H1 (cell line): ENCODE results near the gene TMEM52B. TPM values are rescaled to one million over a fixed set of nuclear protein-coding genes. Genes with fewer than 3 reads are reported as not detected.

Experiments
- EZH2 ChIP-seq: fragments of 200-600 bp; sonication (generic); IDR thresholded peaks from 2 replicates; pipeline ENCODE4 v1.7.1; 2012; ENCODE audit warnings: low read depth, mild to moderate bottlenecking, moderate library complexity, low read length, inconsistent platforms; ENCODE audit not compliant: severe bottlenecking
- KDM5A ChIP-seq: fragments of 200-600 bp; IDR thresholded peaks from 2 replicates; pipeline ENCODE4 v1.7.1; 2012; ENCODE audit warnings: mild to moderate bottlenecking, low read length, inconsistent platforms, mixed read lengths
- NANOG ChIP-seq: IDR thresholded peaks from 2 replicates; pipeline ENCODE4 v1.6.1; 2011; ENCODE audit warnings: low read length, low read depth, mild to moderate bottlenecking, inconsistent platforms; ENCODE audit not compliant: insufficient read depth, poor library complexity, severe bottlenecking
- POLR2A ChIP-seq, 2 experiments: IDR thresholded peaks; 1 replicate in 1 of 2; 2 replicates in 1 of 2; pipeline ENCODE4 v1.6.1; 2011; ENCODE audit warnings: low read depth in 2 of 2, low read length in 2 of 2, mild to moderate bottlenecking in 2 of 2; ENCODE audit errors: control extremely low read depth in 1 of 2
- SIRT6 ChIP-seq: IDR thresholded peaks from one replicate; pipeline ENCODE4 v1.7.1; 2012; ENCODE audit warnings: low read length, inconsistent platforms
- polyA plus RNA-seq, 7 experiments: library from polyadenylated mRNA; depleted of rRNA in 3 of 7; stranded (reverse) in 5 of 7; unstranded in 2 of 7; fragments of >200 nt in 5 of 7; fragments of 200-250 nt in 2 of 7; gene quantifications; 1 replicate in 5 of 7; 2 replicates in 1 of 7; 4 replicates in 1 of 7; pipeline versions ENCODE4 v1.2.1 to v1.2.3, GENCODE V29; 2011 to 2013; ENCODE audit warnings: missing spikeins in 2 of 7, mixed read lengths in 2 of 7
- total RNA-seq: library from RNA; stranded (reverse); fragmentation: NEBNext Ultra II Directional; extraction: Animal tissue kit (Norgen Biotek cat#: 25700); gene quantifications from 2 replicates; pipeline ENCODE4 v1.2.1, GENCODE V29; 2021
- TF ChIP-seq, protein P1 (sequence below), 3 experiments: IDR thresholded peaks; 1 replicate in 2 of 3; 2 replicates in 1 of 3; pipeline versions ENCODE4 v1.5.1 to v1.6.1; 2011; ENCODE audit warnings: low read length in 3 of 3, mild to moderate bottlenecking in 3 of 3, inconsistent platforms in 2 of 3, low read depth in 1 of 3, moderate library complexity in 1 of 3; ENCODE audit not compliant: insufficient read depth in 1 of 3; ENCODE audit errors: control extremely low read depth in 1 of 3

Gene TMEM52B
- total and polyA plus RNA-seq, 2 of the 8 experiments (the other 6 are each of a cell fraction or from before 2014, with no cell fraction given) = not detected

- TF ChIP-seq EZH2 = no peak
- TF ChIP-seq POLR2A (IDR thresholded peaks at IDR 0.05; ENCODE audit: control extremely low read depth in 1 of 2, low read depth in 2 of 2, low read length in 2 of 2) = no peak
- TF ChIP-seq NANOG = no peak
- no peak for TF ChIP-seq SIRT6
- TF ChIP-seq, protein P1, sequence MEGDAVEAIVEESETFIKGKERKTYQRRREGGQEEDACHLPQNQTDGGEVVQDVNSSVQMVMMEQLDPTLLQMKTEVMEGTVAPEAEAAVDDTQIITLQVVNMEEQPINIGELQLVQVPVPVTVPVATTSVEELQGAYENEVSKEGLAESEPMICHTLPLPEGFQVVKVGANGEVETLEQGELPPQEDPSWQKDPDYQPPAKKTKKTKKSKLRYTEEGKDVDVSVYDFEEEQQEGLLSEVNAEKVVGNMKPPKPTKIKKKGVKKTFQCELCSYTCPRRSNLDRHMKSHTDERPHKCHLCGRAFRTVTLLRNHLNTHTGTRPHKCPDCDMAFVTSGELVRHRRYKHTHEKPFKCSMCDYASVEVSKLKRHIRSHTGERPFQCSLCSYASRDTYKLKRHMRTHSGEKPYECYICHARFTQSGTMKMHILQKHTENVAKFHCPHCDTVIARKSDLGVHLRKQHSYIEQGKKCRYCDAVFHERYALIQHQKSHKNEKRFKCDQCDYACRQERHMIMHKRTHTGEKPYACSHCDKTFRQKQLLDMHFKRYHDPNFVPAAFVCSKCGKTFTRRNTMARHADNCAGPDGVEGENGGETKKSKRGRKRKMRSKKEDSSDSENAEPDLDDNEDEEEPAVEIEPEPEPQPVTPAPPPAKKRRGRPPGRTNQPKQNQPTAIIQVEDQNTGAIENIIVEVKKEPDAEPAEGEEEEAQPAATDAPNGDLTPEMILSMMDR (IDR thresholded peaks at IDR 0.05; ENCODE audit: control extremely low read depth in 1 of 3, insufficient read depth in 1 of 3, low read depth in 1 of 3, low read length in 3 of 3) = no peak
- TF ChIP-seq KDM5A = no peak
Observed at GRCh38 chr12:10227648-10228047, 48.8 kb downstream of the TMEM52B start (continued).
